HG02759 (cell line): ENCODE measurements around the gene NPY2R.

Experiments
- ATAC-seq: cut with Tn5 transposase; IDR thresholded peaks from one replicate; pipeline ENCODE4 v1.9.1; 2021; ENCODE audit warnings: mild to moderate bottlenecking, moderate library complexity; ENCODE audit not compliant: unreplicated experiment

The NPY2R gene

GRCh38 chr4:155208258-155209054 is at the start of gene NPY2R:
Gene NPY2R, plus strand, starts transcription at chr4:155208636. Its CDS starts 5,304 bp downstream, at chr4:155213940.
- ATAC-seq = no peak

- ATAC-seq = no peak
These were observed 47.1 kb upstream of the NPY2R start for GRCh38 chr4:155161357-155161756.

GRCh38 chr4:155164718-155165117 is 43.7 kb upstream of the NPY2R start:
- no peak for ATAC-seq

- ATAC-seq = no peak
These were observed 37.9 kb upstream of the NPY2R start for GRCh38 chr4:155170569-155170968.

GRCh38 chr4:155173371-155173770 is 35.1 kb upstream of the NPY2R start:
- no peak for ATAC-seq

GRCh38 chr4:155174668-155175067 is 33.8 kb upstream of the NPY2R start:
- no peak for ATAC-seq

GRCh38 chr4:155179216-155179615 is 29.2 kb upstream of the NPY2R start:
- no peak for ATAC-seq

GRCh38 chr4:155186972-155187371 is 21.5 kb upstream of the NPY2R start:
- ATAC-seq = no peak

- no peak for ATAC-seq
These were observed 20.4 kb upstream of the NPY2R start for GRCh38 chr4:155187989-155188388.

GRCh38 chr4:155190099-155190498 is 18.3 kb upstream of the NPY2R start:
- no peak for ATAC-seq

GRCh38 chr4:155197757-155198156 is 10.7 kb upstream of the NPY2R start:
- no peak for ATAC-seq

- no peak for ATAC-seq
These were observed 740 bp upstream of the NPY2R start for GRCh38 chr4:155207534-155208257.

GRCh38 chr4:155220025-155220424 is 11.6 kb downstream of the NPY2R start:
- no peak for ATAC-seq

GRCh38 chr4:155227131-155227530 is 18.7 kb downstream of the NPY2R start:
- no peak for ATAC-seq

- ATAC-seq = no peak
These were observed 20.3 kb downstream of the NPY2R start for GRCh38 chr4:155228713-155229112.

- ATAC-seq = no peak
These were observed 24.0 kb downstream of the NPY2R start for GRCh38 chr4:155232432-155232831.

GRCh38 chr4:155234206-155234605 is 25.8 kb downstream of the NPY2R start:
- no peak for ATAC-seq

GRCh38 chr4:155237567-155237966 is 29.1 kb downstream of the NPY2R start:
- no peak for ATAC-seq

GRCh38 chr4:155241225-155241624 is 32.8 kb downstream of the NPY2R start:
- no peak for ATAC-seq

- ATAC-seq = no peak
These were observed 33.2 kb downstream of the NPY2R start for GRCh38 chr4:155241664-155242063.

GRCh38 chr4:155245105-155245504 is 36.7 kb downstream of the NPY2R start:
- ATAC-seq = no peak
